Neural progenitor cell (in vitro differentiated cells): ENCODE results near the gene SIPA1L3. TPM values are rescaled to one million over a fixed set of nuclear protein-coding genes. Genes with fewer than 3 reads are reported as not detected.

Experiments
- DNase-seq: peaks from one replicate; pipeline ENCODE4 v3.0.0-alpha.2; 2016; ENCODE audit warnings: low spot score
- H2AFZ ChIP-seq: fragments of 200-600 bp; sonication (generic); replicated peaks from 2 replicates; pipeline ENCODE4 v1.6.1; 2016; ENCODE audit warnings: antibody characterized with exemption
- H3F3A ChIP-seq: fragments of 200-600 bp; sonication (generic); 2 replicates; pipeline ENCODE4 v1.6.1; 2016; ENCODE audit warnings: antibody characterized with exemption, low read depth
- H3K27ac ChIP-seq: fragments of 200-600 bp; sonication (generic); 2 replicates; pipeline ENCODE4 v1.5.1; 2016; ENCODE audit warnings: mild to moderate bottlenecking
- H3K27me3 ChIP-seq: fragments of 200-600 bp; sonication (generic); 2 replicates; pipeline ENCODE4 v1.6.1; 2016; ENCODE audit warnings: mild to moderate bottlenecking, moderate library complexity
- H3K36me3 ChIP-seq: fragments of 200-600 bp; sonication (generic); 2 replicates; pipeline ENCODE4 v1.5.1; 2016
- H3K4me1 ChIP-seq: fragments of 200-600 bp; sonication (generic); 2 replicates; pipeline ENCODE4 v1.6.1; 2016; ENCODE audit warnings: mixed run types
- H3K4me2 ChIP-seq: fragments of 200-600 bp; sonication (generic); 2 replicates; pipeline ENCODE4 v1.6.1; 2016
- H3K4me3 ChIP-seq: fragments of 200-600 bp; sonication (generic); 2 replicates; pipeline ENCODE4 v1.5.1; 2016
- H3K79me2 ChIP-seq: fragments of 200-600 bp; sonication (generic); 2 replicates; pipeline ENCODE4 v1.6.1; 2016; ENCODE audit warnings: low read depth
- H3K9ac ChIP-seq: fragments of 200-600 bp; sonication (generic); 2 replicates; pipeline ENCODE4 v1.6.1; 2016
- H3K9me3 ChIP-seq: fragments of 200-600 bp; sonication (generic); 2 replicates; pipeline ENCODE4 v1.5.1; 2016; ENCODE audit warnings: low read depth
- H4K20me1 ChIP-seq: fragments of 200-600 bp; sonication (generic); 2 replicates; pipeline ENCODE4 v1.6.1; 2016; ENCODE audit warnings: low read depth
- H3K27ac Mint-ChIP-seq: 3 replicates; pipeline ENCODE4 v1.8.0; 2021; ENCODE audit warnings: mixed read lengths
- H3K27me3 Mint-ChIP-seq: 2 replicates; pipeline ENCODE4 v1.8.0; 2022; ENCODE audit warnings: low read depth, mild to moderate bottlenecking, inconsistent platforms, moderate library complexity, mixed read lengths; ENCODE audit not compliant: insufficient read depth
- H3K36me3 Mint-ChIP-seq: 3 replicates; pipeline ENCODE4 v1.8.0; 2021; ENCODE audit warnings: mixed read lengths
- H3K4me1 Mint-ChIP-seq: 3 replicates; pipeline ENCODE4 v1.8.0; 2021; ENCODE audit warnings: mixed read lengths
- H3K4me3 Mint-ChIP-seq: 3 replicates; pipeline ENCODE4 v1.8.0; 2021; ENCODE audit warnings: mild to moderate bottlenecking, moderate library complexity, mixed read lengths
- H3K9me3 Mint-ChIP-seq: 3 replicates; pipeline ENCODE4 v1.8.0; 2020; ENCODE audit warnings: mixed read lengths
- EZH2 ChIP-seq: fragments of 200-600 bp; sonication (generic); IDR thresholded peaks from 2 replicates; pipeline ENCODE4 v1.6.1; 2017; ENCODE audit warnings: antibody characterized with exemption, mild to moderate bottlenecking, moderate library complexity
- EZH2phosphoT487 ChIP-seq: fragments of 200-600 bp; sonication (generic); IDR thresholded peaks from 2 replicates; pipeline ENCODE4 v1.6.1; 2017; ENCODE audit warnings: antibody characterized with exemption
- total RNA-seq: library from RNA; depleted of rRNA; stranded (reverse); fragments of >200 nt; gene quantifications from 2 replicates; pipeline ENCODE4 v1.2.3, GENCODE V29; 2015; ENCODE audit warnings: low replicate concordance
- TF ChIP-seq, protein P1 (sequence below): fragments of 200-600 bp; sonication (generic); IDR thresholded peaks from 2 replicates; pipeline ENCODE4 v1.5.1; 2017; ENCODE audit warnings: antibody characterized with exemption, mild to moderate bottlenecking

SIPA1L3 gene
- total RNA-seq, 1 donor from 2014 or later: 19.2 TPM

- Histone ChIP-seq H3K4me1 (peaks cover 48% of the 10 kb centered on the region), H3F3A (peaks cover 42% of the 10 kb centered on the region), H2AFZ (no peak overlapping the region), H3K27me3 (no peaks in the 10 kb centered on the region), H3K27ac (peak overlapping the region; percentile 58), H3K4me3 (no peak overlapping the region), H3K9me3 (no peaks in the 10 kb centered on the region), H3K9ac (no peak overlapping the region), H3K4me2 (peak overlapping the region; percentile 45), H3K36me3 (no peaks in the 10 kb centered on the region), H4K20me1 (peaks cover 20% of the 10 kb centered on the region), H3K79me2 (peaks cover 84% of the 10 kb centered on the region)
- Mint-ChIP-seq H3K36me3 (peaks cover 3% of the 10 kb centered on the region), H3K4me3 (peak overlapping the region; percentile 62), H3K27me3 (no peaks in the 10 kb centered on the region), H3K4me1 (peaks cover 52% of the 10 kb centered on the region), H3K9me3 (no peaks in the 10 kb centered on the region), H3K27ac (peak overlapping the region; percentile 86)
- TF ChIP-seq EZH2phosphoT487: no peak
- no peak for TF ChIP-seq EZH2
- TF ChIP-seq, protein P1, sequence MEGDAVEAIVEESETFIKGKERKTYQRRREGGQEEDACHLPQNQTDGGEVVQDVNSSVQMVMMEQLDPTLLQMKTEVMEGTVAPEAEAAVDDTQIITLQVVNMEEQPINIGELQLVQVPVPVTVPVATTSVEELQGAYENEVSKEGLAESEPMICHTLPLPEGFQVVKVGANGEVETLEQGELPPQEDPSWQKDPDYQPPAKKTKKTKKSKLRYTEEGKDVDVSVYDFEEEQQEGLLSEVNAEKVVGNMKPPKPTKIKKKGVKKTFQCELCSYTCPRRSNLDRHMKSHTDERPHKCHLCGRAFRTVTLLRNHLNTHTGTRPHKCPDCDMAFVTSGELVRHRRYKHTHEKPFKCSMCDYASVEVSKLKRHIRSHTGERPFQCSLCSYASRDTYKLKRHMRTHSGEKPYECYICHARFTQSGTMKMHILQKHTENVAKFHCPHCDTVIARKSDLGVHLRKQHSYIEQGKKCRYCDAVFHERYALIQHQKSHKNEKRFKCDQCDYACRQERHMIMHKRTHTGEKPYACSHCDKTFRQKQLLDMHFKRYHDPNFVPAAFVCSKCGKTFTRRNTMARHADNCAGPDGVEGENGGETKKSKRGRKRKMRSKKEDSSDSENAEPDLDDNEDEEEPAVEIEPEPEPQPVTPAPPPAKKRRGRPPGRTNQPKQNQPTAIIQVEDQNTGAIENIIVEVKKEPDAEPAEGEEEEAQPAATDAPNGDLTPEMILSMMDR: no peak
- DNase-seq: no peak
These were observed 21.7 kb downstream of the SIPA1L3 start for GRCh38 chr19:37928527-37929286.

- H3K4me2 ChIP-seq: peak overlapping the region; percentile 45
- no peak overlapping the region for H3K9ac ChIP-seq
- Mint-ChIP-seq H3K36me3 (peaks cover 4% of the 10 kb centered on the region), H3K27me3 (no peaks in the 10 kb centered on the region), H3K27ac (no peak overlapping the region), H3K4me3 (peak overlapping the region; percentile 33), H3K4me1 (peaks cover 59% of the 10 kb centered on the region), H3K9me3 (no peaks in the 10 kb centered on the region)
- H3K27ac ChIP-seq: peak overlapping the region; percentile 41
- peaks cover 56% of the 10 kb centered on the region for H3K4me1 ChIP-seq
- H4K20me1 ChIP-seq: peaks cover 20% of the 10 kb centered on the region
- H3K9me3 ChIP-seq: no peaks in the 10 kb centered on the region
- peaks cover 44% of the 10 kb centered on the region for H3F3A ChIP-seq
- no peak overlapping the region for H3K4me3 ChIP-seq
- no peak overlapping the region for H2AFZ ChIP-seq
- TF ChIP-seq, protein P1: no peak
- TF ChIP-seq EZH2phosphoT487: no peak
- TF ChIP-seq EZH2: no peak
- no peak for DNase-seq
- H3K79me2 ChIP-seq: peaks cover 91% of the 10 kb centered on the region
- H3K27me3 ChIP-seq: no peaks in the 10 kb centered on the region
- H3K36me3 ChIP-seq: no peaks in the 10 kb centered on the region
These were observed 22.4 kb downstream of the SIPA1L3 start for GRCh38 chr19:37929355-37929923.

DNA sequence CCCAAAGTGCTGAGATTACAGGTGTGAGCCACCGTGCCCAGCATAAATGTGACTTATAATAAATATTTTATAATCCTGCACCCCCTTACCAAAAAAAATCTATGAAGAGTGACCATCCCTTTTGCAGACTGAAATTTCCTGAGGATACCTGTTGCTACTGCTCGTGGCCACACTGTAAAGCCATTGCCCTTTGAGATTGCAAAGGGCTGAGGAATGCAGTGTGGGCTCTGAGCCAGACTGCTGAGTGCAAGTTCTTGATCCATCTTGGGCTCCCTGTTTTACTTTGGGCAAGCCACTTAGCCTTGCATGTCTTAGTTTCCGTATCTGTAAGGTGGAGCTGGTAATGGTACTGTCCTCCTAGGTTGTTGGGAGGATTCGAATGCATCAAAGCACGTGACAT, 23.4 kb downstream of the SIPA1L3 start:
- Mint-ChIP-seq H3K27me3 (no peaks in the 10 kb centered on the region), H3K9me3 (peaks cover 2% of the 10 kb centered on the region), H3K4me3 (no peak overlapping the region), H3K4me1 (peaks cover 62% of the 10 kb centered on the region), H3K36me3 (peaks cover 7% of the 10 kb centered on the region), H3K27ac (no peak overlapping the region)
- Histone ChIP-seq H3K4me2 (no peak overlapping the region), H3K9me3 (no peaks in the 10 kb centered on the region), H3K4me1 (peaks cover 58% of the 10 kb centered on the region), H3K27ac (no peak overlapping the region), H3K79me2 (peaks cover 91% of the 10 kb centered on the region), H3K27me3 (no peaks in the 10 kb centered on the region), H4K20me1 (peaks cover 20% of the 10 kb centered on the region), H3K4me3 (no peak overlapping the region), H2AFZ (no peak overlapping the region), H3F3A (peaks cover 44% of the 10 kb centered on the region), H3K36me3 (no peaks in the 10 kb centered on the region), H3K9ac (no peak overlapping the region)
- TF ChIP-seq EZH2phosphoT487: no peak
- no peak for TF ChIP-seq EZH2
- TF ChIP-seq, protein P1: no peak
- DNase-seq: no peak
